RPMI8226 (cell line): ENCODE results near the gene APOBEC3B.
"Not testable (repeated sequence)": the region's sequence is repeated elsewhere in the genome, so short reads cannot be mapped to it uniquely, and the experiment has no call there.

ENCODE experiments used
- DNase-seq: peaks from one replicate; pipeline ENCODE4 v3.0.0-alpha.2; 2015

Gene APOBEC3B

GRCh38 chr22:38952281-38952993 lies 29.7 kb upstream of the APOBEC3B start:
- peak; percentile 1 for DNase-seq

GRCh38 chr22:38953091-38953490 lies 29.1 kb upstream of the APOBEC3B start:
- peak; percentile 1 for DNase-seq

- DNase-seq: peak; percentile 54
Measured at GRCh38 chr22:38953577-38954413, 28.4 kb upstream of the APOBEC3B start.

GRCh38 chr22:38954414-38955043 lies 27.6 kb upstream of the APOBEC3B start:
- no peak for DNase-seq

DNA sequence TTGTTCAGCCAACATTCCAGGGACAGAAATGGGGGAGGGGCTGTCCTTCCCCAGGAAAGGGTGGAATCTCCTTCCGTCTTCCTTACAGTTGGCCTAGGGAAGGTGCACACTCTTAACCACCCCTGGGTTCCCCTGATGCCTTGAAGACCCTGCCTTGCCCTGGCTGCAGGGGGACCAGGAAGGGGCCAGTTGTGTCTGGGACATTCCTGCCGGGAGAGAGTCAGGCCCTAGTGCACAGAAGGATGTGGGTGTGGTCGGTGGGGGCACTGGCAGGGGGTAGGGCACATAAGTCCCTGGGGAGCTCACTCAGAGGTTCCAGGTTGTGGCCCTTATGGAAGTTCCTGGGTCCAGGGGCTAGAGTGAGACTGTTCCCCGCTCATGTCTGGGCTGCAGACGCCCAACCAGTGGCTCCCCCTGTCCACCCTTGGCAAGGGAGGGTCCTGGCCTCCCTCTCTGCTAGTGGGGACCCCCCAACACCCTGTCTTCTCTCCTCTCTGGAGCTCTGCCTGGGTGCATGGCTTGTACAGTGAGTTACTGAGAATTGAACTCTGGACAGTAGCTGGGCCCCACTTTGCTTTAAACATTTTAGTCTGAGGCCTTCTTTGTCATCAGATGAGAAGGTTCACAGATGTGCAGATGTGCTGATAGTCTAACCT lies 26.8 kb upstream of the APOBEC3B start:
- DNase-seq: no peak

DNA sequence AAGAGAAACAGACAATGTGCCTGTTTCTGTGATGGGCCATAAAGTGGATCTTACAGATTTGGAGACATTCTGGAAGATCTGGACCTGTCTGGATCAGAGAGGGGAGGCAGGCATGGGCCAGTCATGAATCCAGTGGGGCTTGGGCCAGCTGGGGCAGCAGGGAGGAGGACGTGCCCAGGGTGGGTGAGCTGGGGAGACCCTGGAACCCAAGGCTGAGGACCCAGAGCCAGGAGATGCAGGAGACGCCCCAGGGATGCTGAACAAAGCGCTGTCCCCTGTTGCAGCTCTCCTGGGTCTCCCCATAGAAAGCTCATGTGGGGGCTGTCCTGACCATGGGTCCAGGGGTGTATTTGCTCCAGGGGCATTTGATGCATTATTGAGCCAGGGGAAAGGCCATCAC lies 26.2 kb upstream of the APOBEC3B start:
- DNase-seq: no peak

DNA sequence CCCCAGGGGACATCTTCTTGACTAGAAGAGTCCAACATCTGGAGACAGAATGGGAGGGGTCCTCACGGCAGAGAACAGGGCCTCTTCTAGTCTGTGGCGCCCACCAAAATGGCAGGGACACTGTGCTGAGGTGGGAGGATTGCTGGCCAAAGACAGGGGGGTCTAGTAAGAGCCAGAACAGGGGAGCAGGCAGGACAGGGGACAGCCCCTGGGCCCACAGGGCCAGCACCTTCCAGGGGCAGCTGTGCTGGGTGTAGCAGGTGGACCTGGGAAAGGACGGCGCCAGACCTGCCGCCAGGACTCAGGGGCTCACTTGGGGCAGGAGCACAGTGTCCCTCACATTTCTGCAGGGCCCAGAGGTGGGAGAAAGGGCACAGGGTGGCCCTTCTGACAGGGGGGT lies 25.6 kb upstream of the APOBEC3B start:
- no peak for DNase-seq

DNA sequence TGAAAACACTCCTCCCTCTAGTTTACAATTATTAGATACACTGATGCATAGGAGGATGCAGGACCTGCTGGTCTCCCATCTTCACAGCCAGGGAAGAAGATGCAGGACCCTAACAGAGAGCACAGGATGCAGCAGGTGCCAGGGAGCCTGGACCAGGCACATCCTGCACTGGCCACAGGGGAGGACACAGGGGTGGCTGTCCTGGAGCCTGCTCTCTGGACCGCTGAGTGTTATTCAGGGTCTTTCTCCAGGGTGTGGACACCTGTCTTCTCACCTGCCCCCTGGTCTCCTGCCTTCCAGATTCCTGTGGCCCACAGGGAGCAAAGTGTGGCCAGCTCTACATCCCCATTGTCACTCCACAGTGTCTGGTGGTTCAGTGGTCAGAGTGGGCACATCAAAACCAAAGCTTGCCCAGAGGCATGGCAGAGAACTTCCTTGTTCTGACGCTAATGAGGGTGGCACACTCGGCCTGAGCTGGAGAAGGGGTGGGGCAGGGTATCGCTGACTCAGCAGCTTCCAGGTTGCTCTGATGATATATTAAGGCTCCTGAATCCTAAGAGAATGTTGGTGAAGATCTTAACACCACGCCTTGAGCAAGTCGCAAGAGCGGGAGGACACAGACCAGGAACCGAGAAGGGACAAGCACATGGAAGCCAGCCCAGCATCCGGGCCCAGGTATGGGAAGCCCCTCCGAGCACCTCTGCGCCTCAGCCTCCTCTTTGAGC lies 24.9 kb upstream of the APOBEC3B start, which contains the start of gene APOBEC3A:
TSS of gene APOBEC3A (plus strand) at position 564 of the 725 bp plus-strand sequence. CDS start at position 647, 83 bp downstream.
- peak; percentile 74 for DNase-seq

DNA sequence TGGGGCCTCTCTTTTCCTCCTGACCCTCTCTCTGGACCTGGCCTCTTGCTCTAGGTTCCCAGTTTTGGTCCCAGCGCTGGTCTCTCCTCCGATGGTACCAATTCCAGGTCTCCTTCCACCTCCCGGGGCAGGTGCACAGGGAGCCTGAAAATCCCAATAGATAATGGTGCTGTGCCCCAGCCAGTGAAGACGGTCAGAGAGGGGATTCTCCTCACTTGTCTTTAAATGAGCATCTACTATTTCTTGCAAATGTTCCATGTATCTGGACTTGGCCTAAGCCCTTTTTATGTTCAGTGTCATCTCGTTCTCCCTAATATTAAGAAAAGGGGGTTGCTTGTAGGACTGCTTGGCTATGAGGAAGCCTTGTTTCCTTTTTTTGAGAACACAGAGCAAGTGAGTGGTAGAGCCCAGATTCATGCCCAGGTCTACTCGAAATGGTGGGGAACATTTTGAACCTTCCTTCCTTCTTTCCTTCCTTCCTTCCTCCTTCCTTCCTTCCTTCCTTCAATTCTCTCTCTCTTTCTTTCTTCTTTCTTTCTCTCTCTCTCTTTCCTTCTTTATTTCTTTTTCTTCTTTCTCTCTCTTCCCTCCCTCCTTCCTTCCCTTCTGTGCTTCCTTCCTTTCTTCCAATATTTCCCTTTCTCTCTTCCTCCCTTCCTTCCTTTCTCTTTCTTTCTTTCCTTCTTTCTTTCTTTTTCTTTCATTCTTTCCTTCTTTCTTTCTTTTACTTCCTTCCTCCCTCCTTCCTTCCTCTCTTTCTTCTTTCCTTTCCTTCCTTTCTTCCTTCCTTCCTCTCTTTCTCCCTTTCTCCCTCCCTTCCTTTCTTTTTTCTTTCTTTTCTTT lies 24.1 kb upstream of the APOBEC3B start:
- DNase-seq: no peak

- DNase-seq: not testable (repeated sequence)
Measured at GRCh38 chr22:38958651-38958943, 23.6 kb upstream of the APOBEC3B start.

GRCh38 chr22:38959590-38959989 lies 22.6 kb upstream of the APOBEC3B start:
- DNase-seq: no peak

GRCh38 chr22:38960673-38961072 lies 21.5 kb upstream of the APOBEC3B start:
- not testable (repeated sequence) for DNase-seq

- not testable (repeated sequence) for DNase-seq
Measured at GRCh38 chr22:38963291-38963738, 18.8 kb upstream of the APOBEC3B start.

DNA sequence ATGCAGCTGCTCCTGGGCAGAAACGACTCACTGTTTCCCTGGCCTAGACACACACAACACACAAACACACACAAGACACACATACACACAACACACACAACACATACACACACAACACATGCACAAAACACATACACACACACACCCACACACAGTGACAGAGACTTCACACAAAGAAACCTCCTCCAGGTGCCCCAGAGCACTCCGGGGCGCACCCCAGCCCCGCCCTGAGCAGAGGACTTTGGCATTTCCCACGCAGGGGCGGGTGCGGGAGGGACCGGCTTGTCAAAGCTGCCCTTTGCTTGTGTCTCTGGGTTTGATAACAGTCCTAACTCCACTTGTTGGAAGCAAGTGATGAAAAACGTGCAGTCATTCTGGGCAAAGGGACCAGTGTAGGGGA lies 18.3 kb upstream of the APOBEC3B start:
- DNase-seq: no peak

DNA sequence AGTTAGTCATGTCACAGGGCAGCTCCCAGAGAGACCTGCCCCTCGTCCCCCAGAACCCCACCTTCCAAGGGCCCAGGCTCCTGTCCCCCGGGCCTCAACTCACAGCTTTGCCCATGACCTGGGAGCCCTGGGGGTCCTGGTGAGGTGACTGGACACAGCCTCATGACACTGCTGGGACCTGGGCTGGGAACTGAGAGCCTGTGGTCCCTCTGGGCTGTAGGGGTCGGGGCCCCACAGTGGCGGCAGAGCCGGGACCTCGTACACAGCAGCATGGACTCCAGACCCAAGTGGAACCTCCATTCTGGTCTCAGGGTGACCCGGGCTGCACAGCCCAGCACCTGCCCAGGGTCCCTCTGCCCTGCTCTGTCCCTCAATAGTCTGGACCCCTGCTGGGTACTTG lies 17.8 kb upstream of the APOBEC3B start:
- DNase-seq: no peak

GRCh38 chr22:38964989-38965388 lies 17.2 kb upstream of the APOBEC3B start:
- no peak for DNase-seq

- DNase-seq: no peak
Measured at GRCh38 chr22:38965614-38966379, 16.4 kb upstream of the APOBEC3B start.

DNA sequence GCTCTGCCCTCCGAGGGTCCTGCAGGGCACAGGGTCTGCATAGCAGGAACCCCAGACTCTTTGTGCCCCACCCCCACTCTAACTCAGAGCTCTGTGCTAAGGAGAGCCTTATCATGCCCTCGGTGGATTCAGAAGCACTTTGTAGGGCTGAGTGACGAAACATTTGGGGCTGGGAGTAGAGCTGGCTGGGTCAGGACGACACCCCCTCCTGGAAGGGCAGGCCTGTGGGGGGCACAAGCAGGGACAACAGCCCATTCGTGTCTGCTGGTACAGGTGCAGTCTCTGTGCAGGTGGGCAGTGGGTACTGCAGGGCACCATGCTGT lies 15.8 kb upstream of the APOBEC3B start:
- no peak for DNase-seq

- no peak for DNase-seq
Measured at GRCh38 chr22:38966942-38967341, 15.2 kb upstream of the APOBEC3B start.
